K562 (cell line): Measurements from ENCODE around the gene AIDA. TPM values are rescaled to one million over a fixed set of nuclear protein-coding genes. Genes with fewer than 3 reads are reported as not detected.
A peak's percentile ranks its signal among the peaks of the same experiment; 100 is the strongest.

ENCODE experiments used
- BDP1 ChIP-seq: IDR thresholded peaks from 3 replicates; pipeline ENCODE4 v1.6.1; 2011; ENCODE audit not compliant: insufficient read length, insufficient read depth
- C11orf30 ChIP-seq: fragments of 450-650 bp; IDR thresholded peaks from 2 replicates; pipeline ENCODE4 v1.6.1; 2016; ENCODE audit warnings: low read depth, mild to moderate bottlenecking
- CBFA2T2 ChIP-seq: fragments of 450-650 bp; conservative IDR thresholded peaks from 2 replicates; pipeline ENCODE4 v1.6.1; 2017; ENCODE audit warnings: mild to moderate bottlenecking
- ESRRA ChIP-seq: fragments of 450-650 bp; IDR thresholded peaks from 2 replicates; pipeline ENCODE4 v1.6.1; 2014; ENCODE audit warnings: low read depth, mild to moderate bottlenecking, moderate library complexity, borderline replicate concordance
- FOS ChIP-seq: IDR thresholded peaks from 3 replicates; pipeline ENCODE4 v1.6.1; 2011; ENCODE audit not compliant: insufficient read length; ENCODE audit errors: extremely low read depth
- GABPB2 ChIP-seq: fragments of 250-450 bp; sonication (Bioruptor Pico); conservative IDR thresholded peaks from 2 replicates; pipeline ENCODE4 v1.5.1; 2021; ENCODE audit warnings: mild to moderate bottlenecking
- HDAC6 ChIP-seq: IDR thresholded peaks from 2 replicates; pipeline ENCODE4 v1.6.1; 2012; ENCODE audit warnings: low read depth, mild to moderate bottlenecking, control low read depth, inconsistent platforms, low read length, moderate library complexity
- HNRNPH1 ChIP-seq: fragments of 200-400 bp; formaldehyde crosslinking; optimal IDR thresholded peaks from 2 replicates; pipeline ENCODE3; 2017; ENCODE audit warnings: low read depth, mild to moderate bottlenecking, low read length, moderate library complexity
- JUNB ChIP-seq: fragments of 450-650 bp; formaldehyde crosslinking; conservative IDR thresholded peaks from 2 replicates; pipeline ENCODE4 v1.4.0; 2020; ENCODE audit warnings: mild to moderate bottlenecking
- KAT2B ChIP-seq: IDR thresholded peaks from one replicate; pipeline ENCODE4 v1.6.1; 2012; ENCODE audit warnings: low read depth, mild to moderate bottlenecking, control low read depth, inconsistent platforms, low read length, moderate library complexity
- KLF6 ChIP-seq: fragments of 250-450 bp; sonication (Bioruptor Pico); IDR thresholded peaks from 2 replicates; pipeline ENCODE4 v1.4.0; 2020; ENCODE audit warnings: mild to moderate bottlenecking, moderate library complexity, borderline replicate concordance
- NCOA1 ChIP-seq: fragments of 450-650 bp; IDR thresholded peaks from 2 replicates; pipeline ENCODE4 v1.6.1; 2016; ENCODE audit warnings: low read depth
- NELFE ChIP-seq: IDR thresholded peaks from 2 replicates; pipeline ENCODE4 v1.6.1; 2011; ENCODE audit warnings: mild to moderate bottlenecking; ENCODE audit not compliant: insufficient read depth, insufficient read length
- NFE2L1 ChIP-seq: fragments of 450-650 bp; IDR thresholded peaks from 2 replicates; pipeline ENCODE4 v1.6.1; 2016; ENCODE audit warnings: missing genetic modification characterization, low read depth, mild to moderate bottlenecking, missing compliant biosample characterization, moderate library complexity, borderline replicate concordance
- OTX1 ChIP-seq: fragments of 450-650 bp; formaldehyde crosslinking; IDR thresholded peaks from 2 replicates; pipeline ENCODE4 v1.4.0; 2022; ENCODE audit warnings: mild to moderate bottlenecking
- POLR2AphosphoS5 ChIP-seq: IDR thresholded peaks from 2 replicates; pipeline ENCODE4 v1.6.1; 2011; ENCODE audit warnings: mild to moderate bottlenecking, low read depth, low read length, moderate library complexity; ENCODE audit not compliant: control insufficient read depth, insufficient read depth
- TAF9B ChIP-seq: fragments of 450-650 bp; IDR thresholded peaks from 2 replicates; pipeline ENCODE4 v1.6.1; 2018; ENCODE audit warnings: mild to moderate bottlenecking; ENCODE audit not compliant: partially characterized antibody
- ZNF133 ChIP-seq: fragments of 250-450 bp; sonication (Bioruptor Pico); IDR thresholded peaks from 2 replicates; pipeline ENCODE4 v1.4.0; 2020; ENCODE audit warnings: mild to moderate bottlenecking
- ZNF41 ChIP-seq: fragments of 250-450 bp; sonication (Bioruptor Pico); conservative IDR thresholded peaks from 2 replicates; pipeline ENCODE4 v1.4.0; 2020; ENCODE audit warnings: mild to moderate bottlenecking
- ZNF444 ChIP-seq: fragments of 250-450 bp; sonication (Bioruptor Pico); IDR thresholded peaks from 2 replicates; pipeline ENCODE4 v1.4.0; 2020; ENCODE audit warnings: mild to moderate bottlenecking, moderate library complexity
- polyA plus RNA-seq, 8 experiments: library from polyadenylated mRNA; depleted of rRNA in 4 of 8; stranded (reverse) in 5 of 8; unstranded in 3 of 8; fragments of >200 nt; fragmentation: Nextera tagmentation in 2 of 8; fragmentation: Illumina TruSeq in 1 of 8; extraction: Ambion mirVana in 2 of 8; extraction: Trizol in 1 of 8; gene quantifications; 2 replicates each; pipeline versions ENCODE4 v1.2.1 to v1.2.3, GENCODE V29; 2011 to 2014; ENCODE audit warnings: inconsistent platforms in 1 of 8, missing spikeins in 1 of 8
- total RNA-seq, 7 experiments: library from RNA; depleted of rRNA in 6 of 7; stranded (reverse); fragments of >200 nt in 6 of 7; fragmentation: Illumina TruSeq in 2 of 7; extraction: Trizol in 2 of 7; gene quantifications; 2 replicates each; pipeline versions ENCODE4 v1.2.1 to v1.2.3, GENCODE V29; 2011 to 2021; ENCODE audit warnings: low replicate concordance in 1 of 7
- TF ChIP-seq, protein P1 (sequence below): sonication (generic); formaldehyde crosslinking; IDR thresholded peaks from 2 replicates; pipeline ENCODE4 v1.8.1; 2023; ENCODE audit warnings: mild to moderate bottlenecking, missing genetic modification reagents
- TF ChIP-seq, protein P2 (sequence below), 2 experiments: fragments of 450-650 bp in 1 of 2; sonication (generic) in 1 of 2; formaldehyde crosslinking in 1 of 2; IDR thresholded peaks in 1 of 2; conservative IDR thresholded peaks in 1 of 2; 2 replicates each; pipeline versions ENCODE4 v1.6.1 to v1.8.1; 2016 to 2023; ENCODE audit warnings: mild to moderate bottlenecking in 2 of 2, moderate library complexity in 2 of 2, inconsistent platforms in 1 of 2, missing genetic modification reagents in 1 of 2
- TF ChIP-seq, protein P3 (sequence below): fragments of 450-650 bp; formaldehyde crosslinking; IDR thresholded peaks from 2 replicates; pipeline ENCODE4 v1.4.0; 2020; ENCODE audit warnings: mild to moderate bottlenecking, moderate library complexity

AIDA gene
- total and polyA plus RNA-seq, 9 of the 15 experiments (the other 6 are each of a cell fraction or from before 2014, with no cell fraction given): 18.2 to 77.9 (median 24.9) TPM

DNA sequence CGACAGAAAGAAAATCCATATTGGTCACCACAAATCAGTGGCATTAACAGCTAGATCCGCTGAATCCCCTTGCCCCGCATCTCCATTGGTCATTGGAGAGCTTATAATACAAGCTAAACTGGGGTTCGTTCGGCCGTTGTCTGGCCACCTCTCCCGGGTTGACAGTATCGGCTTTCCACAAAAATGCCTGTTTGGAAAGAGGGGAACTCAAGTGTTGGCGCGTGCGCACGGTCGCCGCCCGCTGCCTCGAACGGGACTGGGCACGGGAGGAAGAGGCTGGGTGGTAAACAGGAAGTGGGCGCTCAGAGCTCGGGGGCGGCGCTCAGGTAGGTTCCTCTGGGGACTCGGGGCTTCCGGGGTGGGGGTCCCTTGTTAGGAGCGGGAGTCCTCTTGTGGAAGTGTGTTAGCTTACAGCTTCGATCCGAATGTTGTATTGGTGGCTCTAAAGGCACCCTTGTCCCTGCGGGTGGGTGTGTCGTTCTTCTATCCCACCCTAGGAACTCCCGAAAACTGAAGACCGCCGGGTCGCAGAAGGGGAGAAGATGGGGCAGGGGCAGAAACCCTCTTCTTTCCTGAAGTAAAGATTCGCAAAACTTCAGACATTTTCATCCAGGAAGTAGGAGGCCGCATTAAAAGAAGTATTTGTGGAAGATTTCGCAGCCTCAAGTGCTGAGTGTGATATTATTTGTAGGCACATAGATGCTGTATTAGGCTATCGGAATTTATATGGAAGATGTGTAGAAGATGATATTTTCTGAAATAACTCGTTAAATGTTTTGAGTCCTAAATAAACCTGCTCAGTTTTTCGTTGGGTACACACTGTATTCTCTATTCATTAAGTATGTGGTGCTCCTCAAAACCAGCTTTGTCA, 1.0 kb upstream of the AIDA start (continued):
- TF ChIP-seq, protein P1, sequence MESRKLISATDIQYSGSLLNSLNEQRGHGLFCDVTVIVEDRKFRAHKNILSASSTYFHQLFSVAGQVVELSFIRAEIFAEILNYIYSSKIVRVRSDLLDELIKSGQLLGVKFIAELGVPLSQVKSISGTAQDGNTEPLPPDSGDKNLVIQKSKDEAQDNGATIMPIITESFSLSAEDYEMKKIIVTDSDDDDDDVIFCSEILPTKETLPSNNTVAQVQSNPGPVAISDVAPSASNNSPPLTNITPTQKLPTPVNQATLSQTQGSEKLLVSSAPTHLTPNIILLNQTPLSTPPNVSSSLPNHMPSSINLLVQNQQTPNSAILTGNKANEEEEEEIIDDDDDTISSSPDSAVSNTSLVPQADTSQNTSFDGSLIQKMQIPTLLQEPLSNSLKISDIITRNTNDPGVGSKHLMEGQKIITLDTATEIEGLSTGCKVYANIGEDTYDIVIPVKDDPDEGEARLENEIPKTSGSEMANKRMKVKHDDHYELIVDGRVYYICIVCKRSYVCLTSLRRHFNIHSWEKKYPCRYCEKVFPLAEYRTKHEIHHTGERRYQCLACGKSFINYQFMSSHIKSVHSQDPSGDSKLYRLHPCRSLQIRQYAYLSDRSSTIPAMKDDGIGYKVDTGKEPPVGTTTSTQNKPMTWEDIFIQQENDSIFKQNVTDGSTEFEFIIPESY (CRISPR knock-in tag): no peak
- TF ChIP-seq NFE2L1 (tag) (no peak), GABPB2 (CRISPR knock-in tag) (no peak), HNRNPH1 (no peak), KLF6 (CRISPR knock-in tag) (0 out of 2 replicates have a peak, but pooled peaks have one; percentile 16), C11orf30 (no peak; the same call in 1 of the 2 replicates), POLR2AphosphoS5 (peak; percentile 87), ZNF444 (no peak), CBFA2T2 (no peak), ZNF133 (CRISPR knock-in tag) (no peak), FOS (no peak), JUNB (CRISPR knock-in tag) (no peak), HDAC6 (no peak), NCOA1 (peak; percentile 12; the same call in 1 of the 2 replicates), BDP1 (no peak), ZNF41 (no peak; the same call in 1 of the 2 replicates), OTX1 (CRISPR knock-in tag) (peak; percentile 66; the same call in 1 of the 2 replicates), TAF9B (peak; percentile 67), ESRRA (no peak; the same call in 1 of the 2 replicates), KAT2B (no peak), NELFE (no peak)
- TF ChIP-seq, protein P2, sequence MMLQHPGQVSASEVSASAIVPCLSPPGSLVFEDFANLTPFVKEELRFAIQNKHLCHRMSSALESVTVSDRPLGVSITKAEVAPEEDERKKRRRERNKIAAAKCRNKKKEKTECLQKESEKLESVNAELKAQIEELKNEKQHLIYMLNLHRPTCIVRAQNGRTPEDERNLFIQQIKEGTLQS (IDR thresholded peaks at IDR 0.05): no peak
- TF ChIP-seq, protein P2 (CRISPR knock-in tag; conservative IDR thresholded peaks at IDR 0.05): no peak
- TF ChIP-seq, protein P3, sequence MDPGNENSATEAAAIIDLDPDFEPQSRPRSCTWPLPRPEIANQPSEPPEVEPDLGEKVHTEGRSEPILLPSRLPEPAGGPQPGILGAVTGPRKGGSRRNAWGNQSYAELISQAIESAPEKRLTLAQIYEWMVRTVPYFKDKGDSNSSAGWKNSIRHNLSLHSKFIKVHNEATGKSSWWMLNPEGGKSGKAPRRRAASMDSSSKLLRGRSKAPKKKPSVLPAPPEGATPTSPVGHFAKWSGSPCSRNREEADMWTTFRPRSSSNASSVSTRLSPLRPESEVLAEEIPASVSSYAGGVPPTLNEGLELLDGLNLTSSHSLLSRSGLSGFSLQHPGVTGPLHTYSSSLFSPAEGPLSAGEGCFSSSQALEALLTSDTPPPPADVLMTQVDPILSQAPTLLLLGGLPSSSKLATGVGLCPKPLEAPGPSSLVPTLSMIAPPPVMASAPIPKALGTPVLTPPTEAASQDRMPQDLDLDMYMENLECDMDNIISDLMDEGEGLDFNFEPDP (CRISPR knock-in tag): no peak
